Measurements from ENCODE around the gene ZSCAN29. TPM values are rescaled to one million over a fixed set of nuclear protein-coding genes. Genes with fewer than 3 reads are reported as not detected.
A peak's percentile ranks its signal among the peaks of the same experiment; 100 is the strongest.

Gene ZSCAN29
- total RNA-seq, result 10 to 100 TPM; 26.5 to 38.3 (median 34.2) TPM
- total RNA-seq (2013), result 38.6 TPM

GRCh38 chr15:43370975-43371974, at the start of gene ZSCAN29, which contains the start of gene TUBGCP4:
Gene ZSCAN29, minus strand, starts transcription at chr15:43371043. Its CDS starts 1,130 bp downstream, at chr15:43369913.
Gene TUBGCP4, plus strand, starts transcription at chr15:43371101. Its CDS starts 254 bp downstream, at chr15:43371355.
- Mint-ChIP-seq H3K9me3 (peaks cover 0 to 8% of the 10 kb centered on the region in 2 donors), H3K27ac (peak within 1 kb of the TSS; percentile 76 to 89), H3K4me1 (peaks cover 58 to 61% of the 10 kb centered on the region in 2 donors), H3K27me3 (ENCODE audit: low read depth in 2 of 2) (no peaks in the 10 kb centered on the region), H3K4me3 (peak within 1 kb of the TSS; percentile 96), H3K36me3 (peaks cover 25% of the 10 kb centered on the region)
- ATAC-seq, result peak; percentile 82 to 86 (median 83)
- Histone ChIP-seq H3K27ac (ENCODE audit: low read length) (peak within 1 kb of the TSS; percentile 67), H3K36me3 (ENCODE audit: control insufficient read depth, insufficient read depth, low read length) (peaks cover 9% of the 10 kb centered on the region), H3K4me3 (ENCODE audit: low read length) (peak within 1 kb of the TSS; percentile 83), H3K27me3 (ENCODE audit: control insufficient read depth, insufficient read depth, low read length) (no peaks in the 10 kb centered on the region), H3K4me1 (ENCODE audit: control insufficient read depth, insufficient read depth, low read length) (peaks cover 20% of the 10 kb centered on the region), H3K9me3 (ENCODE audit: control insufficient read depth, insufficient read depth, low read length) (peaks cover 10% of the 10 kb centered on the region)
- intact Hi-C loops (cut with micrococcal nuclease), result loop anchor here (1.0 kb wide), 1 partner anchor 41 kb away; the partner anchor contains the start of gene LCMT2
- WGBS (ENCODE audit: insufficient coverage), result under 1% methylated on average over 61 of the region's 66 CpGs
- peak; percentile 71 to 84 for DNase-seq
- TF ChIP-seq, protein P1, sequence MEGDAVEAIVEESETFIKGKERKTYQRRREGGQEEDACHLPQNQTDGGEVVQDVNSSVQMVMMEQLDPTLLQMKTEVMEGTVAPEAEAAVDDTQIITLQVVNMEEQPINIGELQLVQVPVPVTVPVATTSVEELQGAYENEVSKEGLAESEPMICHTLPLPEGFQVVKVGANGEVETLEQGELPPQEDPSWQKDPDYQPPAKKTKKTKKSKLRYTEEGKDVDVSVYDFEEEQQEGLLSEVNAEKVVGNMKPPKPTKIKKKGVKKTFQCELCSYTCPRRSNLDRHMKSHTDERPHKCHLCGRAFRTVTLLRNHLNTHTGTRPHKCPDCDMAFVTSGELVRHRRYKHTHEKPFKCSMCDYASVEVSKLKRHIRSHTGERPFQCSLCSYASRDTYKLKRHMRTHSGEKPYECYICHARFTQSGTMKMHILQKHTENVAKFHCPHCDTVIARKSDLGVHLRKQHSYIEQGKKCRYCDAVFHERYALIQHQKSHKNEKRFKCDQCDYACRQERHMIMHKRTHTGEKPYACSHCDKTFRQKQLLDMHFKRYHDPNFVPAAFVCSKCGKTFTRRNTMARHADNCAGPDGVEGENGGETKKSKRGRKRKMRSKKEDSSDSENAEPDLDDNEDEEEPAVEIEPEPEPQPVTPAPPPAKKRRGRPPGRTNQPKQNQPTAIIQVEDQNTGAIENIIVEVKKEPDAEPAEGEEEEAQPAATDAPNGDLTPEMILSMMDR (IDR thresholded peaks at IDR 0.05), result no peak

DNA sequence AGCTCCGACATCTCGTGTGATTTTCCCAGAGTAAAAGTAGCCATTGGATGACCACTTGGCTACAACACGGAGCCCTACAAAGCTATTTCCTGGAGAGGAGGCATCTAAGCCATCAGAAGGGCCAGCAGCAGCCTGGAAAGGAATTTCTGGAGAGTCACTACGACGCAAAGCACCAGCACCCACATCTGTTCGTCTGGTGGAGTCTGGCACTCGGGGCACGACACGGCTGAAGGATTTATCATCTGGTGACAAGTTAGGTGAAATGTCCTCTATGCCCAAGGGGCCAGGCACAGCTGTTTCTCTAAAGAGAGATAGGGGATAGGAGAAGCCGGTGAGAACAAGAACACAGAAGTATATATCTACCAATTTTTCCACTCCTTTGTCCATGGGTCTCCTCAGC, 49.6 kb upstream of the ZSCAN29 start:
- no peaks in the 10 kb centered on the region for H3K27me3 ChIP-seq (ENCODE audit: control insufficient read depth, insufficient read depth, low read length)
- no peak overlapping the region for H3K27ac Mint-ChIP-seq
- H3K9me3 ChIP-seq (ENCODE audit: control insufficient read depth, insufficient read depth, low read length), result no peaks in the 10 kb centered on the region
- WGBS (ENCODE audit: insufficient coverage), result 95% methylated on average over 9 of the region's 10 CpGs
- H3K4me1 ChIP-seq (ENCODE audit: control insufficient read depth, insufficient read depth, low read length), result no peaks in the 10 kb centered on the region
- TF ChIP-seq, protein P1 (IDR thresholded peaks at IDR 0.05), result no peak
- H3K36me3 ChIP-seq (ENCODE audit: control insufficient read depth, insufficient read depth, low read length), result peaks cover 42% of the 10 kb centered on the region
- DNase-seq (no peak), ATAC-seq (no peak)
- no peak overlapping the region for H3K27ac ChIP-seq (ENCODE audit: low read length)
- H3K4me3 ChIP-seq (ENCODE audit: low read length), result no peak overlapping the region
- H3K9me3 Mint-ChIP-seq, result no peaks in the 10 kb centered on the region
- H3K4me3 Mint-ChIP-seq, result no peak overlapping the region
- intact Hi-C loops (cut with micrococcal nuclease), result loop anchor here (5.0 kb wide), 1 partner anchor 33 kb away; no protein-coding TSS in a partner anchor
- no peaks in the 10 kb centered on the region for H3K27me3 Mint-ChIP-seq (ENCODE audit: low read depth in 2 of 2)
- H3K36me3 Mint-ChIP-seq, result peaks cover 7% of the 10 kb centered on the region
- no peaks in the 10 kb centered on the region for H3K4me1 Mint-ChIP-seq

GRCh38 chr15:43414196-43414595, 43.4 kb upstream of the ZSCAN29 start:
- TF ChIP-seq, protein P1 (IDR thresholded peaks at IDR 0.05), result no peak
- no peaks in the 10 kb centered on the region for H3K9me3 Mint-ChIP-seq
- H3K4me3 Mint-ChIP-seq, result no peak overlapping the region
- ATAC-seq (no peak), DNase-seq (no peak)
- H3K4me1 Mint-ChIP-seq, result peaks cover 0 to 5% of the 10 kb centered on the region in 2 donors
- no peaks in the 10 kb centered on the region for H3K9me3 ChIP-seq (ENCODE audit: control insufficient read depth, insufficient read depth, low read length)
- H3K27me3 Mint-ChIP-seq (ENCODE audit: low read depth in 2 of 2), result no peaks in the 10 kb centered on the region
- intact Hi-C loops (cut with micrococcal nuclease), result no loop called here
- H3K36me3 ChIP-seq (ENCODE audit: control insufficient read depth, insufficient read depth, low read length), result peaks cover 42% of the 10 kb centered on the region
- H3K4me1 ChIP-seq (ENCODE audit: control insufficient read depth, insufficient read depth, low read length), result no peaks in the 10 kb centered on the region
- H3K27ac ChIP-seq (ENCODE audit: low read length), result no peak overlapping the region
- H3K27me3 ChIP-seq (ENCODE audit: control insufficient read depth, insufficient read depth, low read length), result no peaks in the 10 kb centered on the region
- peaks cover 21% of the 10 kb centered on the region for H3K36me3 Mint-ChIP-seq
- no peak overlapping the region for H3K4me3 ChIP-seq (ENCODE audit: low read length)
- H3K27ac Mint-ChIP-seq, result no peak overlapping the region
